Left cardiac atrium (tissue), 4 donors: Measurements from ENCODE around the gene CTPS1. TPM values are rescaled to one million over a fixed set of nuclear protein-coding genes. Genes with fewer than 3 reads are reported as not detected.

Experiments
- ATAC-seq, 2 donors: fragments of 200-7000 bp; cut with Tn5 transposase; one replicate each; pipeline ENCODE4 v1.9.1; 2020; ENCODE audit warnings: mild to moderate bottlenecking in 2 of 2, moderate library complexity in 2 of 2
- DNase-seq: peaks from one replicate; pipeline ENCODE4 v3.0.0-alpha.2; 2020
- intact Hi-C, 2 donors: fragments of 100-400 bp; cut with DNase I; formaldehyde crosslinking; loops; one replicate each; pipeline versions ENCODE4 v1.14.1 to v1.15.1; 2022 to 2023
- long read RNA-seq: library from polyadenylated mRNA; unstranded; transcript quantifications from one replicate; pipeline ENCODE4 v2.0.0, GENCODE V29; 2021
- total RNA-seq, 2 donors: library from RNA; stranded (reverse); fragmentation: NEBNext Ultra II Directional; extraction: Animal tissue kit (Norgen Biotek cat#: 25700); gene quantifications; one replicate each; pipeline ENCODE4 v1.2.1, GENCODE V29; 2021
- donor health status: DM: no; HTN: yes; CAD: no.
- donor health status: DM: no; HTN: yes; CAD: no; lungs with severe emphysema.
- donor health status: DM: yes; HTN: yes; CAD: no.
- donor health status: Dilated cardiomyopathy.

Gene CTPS1
- 10 to 100 TPM; 10.3 to 18.3 TPM for total RNA-seq
- long read RNA-seq, full-length matches to known transcripts = 33 of 38 reads
- long read RNA-seq, partial matches to known transcripts = 3 of 38 reads
- long read RNA-seq, other reads (novel, unspliced or antisense) = 2 of 38 reads

DNA sequence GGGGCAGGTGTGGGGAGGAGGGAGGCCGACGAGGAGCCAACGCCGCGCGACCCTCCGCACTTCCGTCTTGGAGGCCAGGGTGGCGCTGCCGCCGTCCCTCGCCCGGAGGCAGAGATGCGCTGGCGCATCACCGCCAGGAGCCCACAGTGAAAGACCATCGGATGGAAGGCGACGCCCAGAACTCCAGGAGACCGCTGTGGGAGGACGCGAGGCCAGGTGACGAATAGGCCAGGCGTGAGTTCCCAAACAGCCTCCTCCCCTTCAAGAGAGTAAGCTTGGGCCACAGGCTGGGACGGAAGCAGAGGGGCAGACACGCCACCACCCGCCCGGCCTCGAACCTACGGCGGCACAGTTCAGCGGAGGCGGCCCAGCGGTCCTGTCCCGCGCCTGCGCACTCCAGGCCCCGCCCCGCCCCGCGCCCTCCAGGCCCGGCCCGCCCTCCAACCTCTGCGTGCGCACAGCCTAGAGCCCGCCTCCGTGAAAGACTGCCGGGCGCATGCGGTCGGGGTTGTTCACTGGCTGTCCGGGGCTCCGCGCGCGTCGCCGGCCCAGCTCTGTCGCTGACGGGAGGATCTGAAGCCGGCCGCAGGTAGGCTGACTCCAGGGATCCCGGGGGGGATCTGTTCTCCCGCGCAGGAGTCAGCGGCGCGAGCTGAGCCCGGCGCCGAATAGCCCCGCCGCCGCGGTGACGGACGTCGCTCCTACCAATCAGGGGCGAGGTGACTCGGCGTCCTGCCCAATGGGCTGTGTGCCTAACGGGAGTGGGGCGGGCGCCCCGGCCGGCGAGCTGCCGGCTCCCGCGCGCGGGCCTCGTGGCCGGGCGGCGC, at the start of gene CTPS1:
Gene CTPS1 (plus strand): TSS at position 456 of the 827 bp plus-strand sequence. CDS start 3,595 bp downstream, outside the sequence.
- DNase-seq = peak; percentile 96
- ATAC-seq = peak; percentile 94 to 96
- intact Hi-C loops = no loop called here

GRCh38 chr1:40930174-40930964, 49.1 kb upstream of the CTPS1 start:
- intact Hi-C loops = no loop called here
- DNase-seq (no peak), ATAC-seq (no peak)

DNA sequence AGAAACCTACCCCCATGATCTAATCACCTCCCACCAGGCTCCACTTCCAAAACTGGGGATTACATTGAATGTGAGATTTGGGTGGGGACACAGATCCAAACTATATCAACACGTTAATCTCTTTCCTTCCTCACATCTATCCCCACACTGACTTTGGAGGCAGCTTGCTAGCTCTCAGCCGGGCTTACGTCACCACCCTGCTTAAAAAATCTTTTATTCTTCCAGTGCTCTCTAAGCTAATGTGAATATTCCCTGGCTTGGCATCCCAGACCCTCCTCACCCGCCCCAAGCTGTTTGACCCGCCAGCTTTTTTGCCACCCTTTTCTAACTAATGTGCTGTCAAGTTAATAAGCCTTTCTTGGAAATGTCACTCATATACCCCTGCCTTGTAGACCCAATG, 47.9 kb upstream of the CTPS1 start:
- intact Hi-C loops = no loop called here
- ATAC-seq (no peak), DNase-seq (no peak)

GRCh38 chr1:40932006-40932405, 47.5 kb upstream of the CTPS1 start:
- intact Hi-C loops = no loop called here
- no peak for ATAC-seq
- DNase-seq = no peak

DNA sequence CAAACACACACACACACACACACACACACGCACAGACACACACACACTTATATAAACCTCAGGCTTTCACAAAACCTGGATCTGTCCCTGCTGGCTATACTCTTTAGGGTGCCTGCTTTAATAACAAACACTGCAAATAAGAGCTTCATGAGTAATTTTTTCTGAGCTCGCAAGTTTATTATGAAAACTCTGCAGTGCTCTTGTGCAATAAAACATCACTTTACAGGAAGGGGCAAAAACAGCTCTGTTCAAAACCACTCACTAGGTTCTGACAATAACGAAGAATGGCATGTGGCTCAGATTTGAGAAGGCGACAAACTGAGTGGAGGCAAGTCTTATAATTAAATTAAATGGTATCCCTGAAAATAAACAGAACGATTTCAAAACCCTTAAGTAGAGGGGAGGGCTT, 42.6 kb upstream of the CTPS1 start:
- ATAC-seq (no peak), DNase-seq (no peak)
- intact Hi-C loops = no loop called here

- intact Hi-C loops = no loop called here
- ATAC-seq = no peak
- no peak for DNase-seq
These were observed 41.1 kb upstream of the CTPS1 start for GRCh38 chr1:40938393-40938792.

- intact Hi-C loops = no loop called here
- peak; percentile 90 for ATAC-seq
- DNase-seq = peak; percentile 32
These were observed 40.0 kb upstream of the CTPS1 start for GRCh38 chr1:40939320-40940059.

- intact Hi-C loops = no loop called here
- ATAC-seq = peak; percentile 59 to 75
- peak; percentile 46 for DNase-seq
These were observed 35.2 kb upstream of the CTPS1 start for GRCh38 chr1:40944326-40944725.

DNA sequence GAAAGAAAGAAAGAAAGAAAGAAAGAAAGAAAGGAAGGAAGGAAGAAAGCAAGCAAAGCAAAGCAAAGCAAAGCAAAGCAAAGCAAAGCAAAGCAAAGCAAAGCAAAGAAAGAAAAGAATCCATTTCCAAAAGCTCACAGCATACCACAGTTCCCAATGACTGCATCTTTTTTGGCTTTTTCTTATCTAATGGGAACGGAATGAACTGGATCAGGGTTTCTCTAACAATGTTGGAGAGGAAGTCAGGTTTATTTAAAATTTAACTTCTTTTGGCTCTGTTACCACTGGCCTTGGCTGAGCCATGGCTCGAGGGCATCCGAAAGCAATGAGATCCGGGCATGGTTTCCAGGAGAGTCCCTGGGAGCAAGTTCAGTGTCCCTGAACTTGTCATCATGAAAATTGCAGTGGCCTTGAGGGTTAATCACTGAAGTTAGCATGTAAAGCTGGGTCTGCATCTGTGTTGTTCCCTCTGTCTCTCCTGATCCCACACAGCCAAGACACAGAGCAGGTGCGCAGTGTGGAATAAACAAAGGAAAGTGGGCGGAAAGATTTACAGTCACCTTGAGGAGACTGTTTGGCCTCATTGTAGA, 34.6 kb upstream of the CTPS1 start:
- ATAC-seq = peak; percentile 59 to 73
- intact Hi-C loops = no loop called here

GRCh38 chr1:40945491-40945973, 34.0 kb upstream of the CTPS1 start:
- DNase-seq (no peak), ATAC-seq (no peak)
- intact Hi-C loops = no loop called here

More for the DNA sequence above, 34.6 kb upstream of the CTPS1 start:
- peak; percentile 28 for DNase-seq

DNA sequence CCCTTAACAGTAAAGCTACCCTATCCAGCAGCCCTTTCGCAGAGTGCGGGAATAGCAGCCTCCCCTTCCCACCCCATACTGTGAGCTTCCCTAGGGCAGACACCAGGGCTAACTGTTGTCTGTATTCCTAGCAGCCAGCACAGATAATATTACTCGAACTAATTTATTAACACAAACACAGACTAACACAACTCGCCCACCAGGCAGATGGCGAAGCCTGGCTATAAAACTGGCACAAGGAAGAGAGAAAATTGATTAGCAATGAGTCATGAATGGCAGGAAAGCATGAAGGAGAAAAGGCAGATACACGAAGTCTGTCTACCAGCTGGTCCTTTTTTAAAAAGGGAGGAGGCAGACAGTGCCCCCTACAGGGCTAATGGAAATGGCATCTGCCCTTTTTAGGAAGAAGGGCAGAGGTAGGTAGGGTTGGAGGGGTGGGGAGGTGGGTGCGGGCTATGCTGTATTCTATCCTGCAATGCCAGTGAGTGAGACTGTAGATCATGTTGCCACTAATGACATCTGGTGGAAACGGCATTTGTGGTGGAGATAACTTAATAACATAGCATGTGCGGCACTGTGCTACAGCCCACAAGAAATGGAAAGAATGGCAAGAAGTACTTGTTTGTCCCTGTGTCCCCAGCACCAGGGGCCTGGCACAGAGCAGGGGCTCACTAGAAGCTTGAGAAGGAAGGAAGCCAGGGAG, 30.6 kb upstream of the CTPS1 start:
- DNase-seq (peak; percentile 42), ATAC-seq (peak in 1 of 2 donors; percentile 25)

GRCh38 chr1:40949563-40949962, 29.9 kb upstream of the CTPS1 start:
- DNase-seq (no peak), ATAC-seq (no peak)
- intact Hi-C loops = no loop called here

More for the DNA sequence above, 30.6 kb upstream of the CTPS1 start:
- intact Hi-C loops = no loop called here

DNA sequence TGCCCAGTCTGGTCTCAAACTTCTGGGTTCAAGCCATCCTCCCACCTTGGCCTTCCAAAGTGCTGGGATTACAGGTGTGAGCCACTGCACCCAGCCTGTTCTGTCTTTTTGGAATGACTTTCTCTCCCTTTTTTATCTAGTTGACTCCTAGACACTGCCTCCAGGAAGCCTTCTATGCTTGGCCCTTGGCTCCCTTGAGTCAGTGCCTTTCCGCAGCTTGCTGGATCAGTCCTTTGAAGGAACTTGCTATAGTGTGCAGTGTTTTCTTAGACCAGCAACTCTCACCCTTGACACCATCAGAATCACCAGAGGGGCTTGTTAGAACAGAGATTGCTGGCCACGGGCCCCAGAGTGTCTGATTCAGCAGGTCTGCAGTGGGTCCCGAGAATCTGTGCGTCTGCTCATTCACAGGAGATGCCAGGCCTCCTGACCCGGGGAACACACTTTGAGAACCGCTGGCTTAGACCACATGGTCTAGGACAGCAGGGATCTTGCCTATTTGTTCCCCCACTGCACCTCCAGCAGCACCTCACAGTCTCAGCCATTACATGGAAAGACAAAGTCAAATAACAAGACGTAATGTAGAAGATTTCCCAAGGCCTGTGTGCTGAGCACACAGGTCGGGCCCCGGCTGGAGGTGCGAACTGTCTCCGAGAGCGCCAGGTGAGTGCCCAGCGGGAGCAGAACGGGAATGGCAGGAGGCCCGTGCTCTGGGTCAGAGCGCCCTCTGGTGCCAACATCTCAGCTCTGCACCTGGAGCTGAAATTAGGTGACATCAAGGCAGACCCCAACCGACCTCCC, 27.4 kb upstream of the CTPS1 start:
- intact Hi-C loops = loop anchor here (2.0 to 10.0 kb wide), 2 partner anchors 103 to 337 kb away; no protein-coding TSS in a partner anchor
- ATAC-seq = peak; percentile 85 to 87
- DNase-seq = peak; percentile 73

- DNase-seq (no peak), ATAC-seq (no peak)
- intact Hi-C loops = loop anchor here (2.0 to 10.0 kb wide), 2 partner anchors 104 to 338 kb away; no protein-coding TSS in a partner anchor
These were observed 26.7 kb upstream of the CTPS1 start for GRCh38 chr1:40952744-40953315.

DNA sequence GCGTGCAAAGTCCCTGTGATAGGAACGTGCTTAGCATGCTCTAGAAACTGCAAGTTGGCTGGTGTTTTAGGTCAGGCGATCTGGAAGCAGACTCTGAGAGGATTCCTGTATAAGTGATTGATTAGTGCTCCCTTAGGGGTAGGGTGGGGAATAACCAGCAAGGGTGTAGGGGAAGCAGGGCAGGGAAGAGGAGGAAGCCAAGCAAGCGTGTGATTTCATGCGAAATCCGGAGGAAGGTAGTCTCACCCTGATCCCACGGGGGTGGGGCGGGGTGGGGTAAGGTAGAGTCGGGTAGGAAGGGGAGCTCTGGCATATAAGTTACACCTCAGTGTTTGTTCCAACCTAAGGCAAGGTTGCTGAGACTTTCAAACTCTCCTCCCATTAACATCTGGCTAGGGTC, 24.9 kb upstream of the CTPS1 start:
- intact Hi-C loops = loop anchor here (10.0 kb wide), 1 partner anchor 340 kb away; no protein-coding TSS in a partner anchor
- ATAC-seq (no peak), DNase-seq (no peak)

DNA sequence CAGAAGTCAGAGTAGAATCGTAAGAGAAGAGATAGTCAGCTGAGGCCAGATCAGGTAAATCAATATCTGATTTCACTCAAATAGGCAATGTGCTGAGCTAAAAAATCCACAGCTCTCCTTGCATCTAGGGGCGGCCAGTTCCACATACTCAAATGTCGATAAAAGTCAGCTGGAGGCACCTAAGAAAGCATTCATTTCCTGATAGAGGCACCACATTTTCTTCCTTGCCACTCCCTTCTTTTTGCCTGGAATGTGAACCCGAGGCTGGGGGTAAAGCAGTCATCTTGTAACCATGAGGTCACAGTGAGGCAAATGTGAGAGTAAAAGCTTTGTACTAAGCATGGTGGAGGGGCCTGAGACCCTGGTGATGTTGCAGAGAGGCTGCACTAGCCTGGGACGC, 24.2 kb upstream of the CTPS1 start:
- intact Hi-C loops = loop anchor here (10.0 kb wide), 1 partner anchor 340 kb away; no protein-coding TSS in a partner anchor
- DNase-seq (no peak), ATAC-seq (no peak)

- ATAC-seq (no peak), DNase-seq (no peak)
- intact Hi-C loops = loop anchor here (10.0 kb wide), 1 partner anchor 342 kb away; no protein-coding TSS in a partner anchor
These were observed 23.1 kb upstream of the CTPS1 start for GRCh38 chr1:40956407-40956806.
